Measurements from ENCODE around the gene UBE2QL1.

- TF ChIP-seq CTCF (IDR thresholded peaks at IDR 0.05) (no peak), POLR2A (IDR thresholded peaks at IDR 0.05) (no peak)
Measured at GRCh38 chr5:6430418-6431028, 18.1 kb upstream of the UBE2QL1 start.

All from body of pancreas (tissue), 4 donors.